Fibroblast of skin of scalp (primary cell): ENCODE data around the gene FAM170B.
A peak's percentile ranks its signal among the peaks of the same experiment; 100 is the strongest.

Source experiments
- DNase-seq: peaks from one replicate; pipeline ENCODE4 v3.0.0-alpha.2; 2013

Gene FAM170B

DNA sequence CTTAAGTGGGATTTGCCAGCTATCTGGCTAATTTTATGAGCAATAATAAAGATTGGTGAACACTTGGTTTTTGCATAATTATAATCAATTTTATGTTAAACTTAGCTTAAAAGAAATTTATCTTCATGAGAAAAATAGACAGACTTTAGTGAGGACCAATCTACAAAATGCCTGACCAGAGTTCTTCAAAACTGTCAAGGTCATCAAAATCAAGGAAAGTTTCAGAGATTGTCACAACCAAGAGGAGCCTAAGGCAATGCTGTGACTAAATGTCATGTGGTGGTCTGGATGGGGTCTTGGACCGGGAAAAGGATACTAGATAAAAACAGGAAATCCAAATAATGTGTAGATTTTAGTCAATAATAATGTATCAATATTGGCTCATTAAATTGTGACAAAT is 17.7 kb upstream of the FAM170B start:
- DNase-seq: no peak

DNA sequence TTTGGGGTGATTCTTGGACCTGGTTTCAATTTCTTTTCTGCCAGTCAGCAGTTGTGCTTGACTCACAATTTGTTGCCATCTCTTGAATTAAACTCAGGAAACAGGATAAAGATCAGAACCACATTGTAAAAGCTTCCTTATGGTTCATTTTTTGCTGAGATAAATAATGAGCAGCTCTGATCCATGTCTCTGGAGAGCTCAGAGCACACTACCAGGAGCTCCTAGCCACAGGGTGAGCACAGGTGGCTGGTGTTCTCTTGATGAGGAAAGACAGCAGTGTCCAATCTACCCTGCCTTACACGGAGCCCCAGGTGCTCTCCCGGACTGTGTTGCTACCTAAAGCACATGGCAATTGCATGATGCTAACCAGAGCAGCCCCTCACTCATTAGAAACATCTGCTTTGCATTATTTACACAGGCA is 17.2 kb upstream of the FAM170B start:
- DNase-seq: no peak

DNA sequence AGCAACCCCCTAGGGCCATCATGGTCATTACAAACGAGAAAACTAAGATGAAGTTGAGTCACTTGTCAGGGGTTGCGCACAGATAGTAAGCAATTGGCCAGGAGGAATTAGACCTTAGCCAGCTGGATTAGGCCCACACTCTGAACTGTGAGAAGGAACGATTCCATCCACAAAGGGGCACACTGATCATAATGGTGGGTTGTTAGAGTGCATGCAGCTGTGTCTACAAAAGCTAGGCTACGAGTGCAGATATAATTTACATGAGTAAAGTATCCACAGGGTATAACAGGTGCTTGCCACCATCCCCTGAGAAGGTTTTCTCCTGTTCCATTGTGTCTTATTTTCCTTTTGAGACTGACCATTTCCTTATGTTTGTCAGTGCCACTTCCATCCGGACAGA is 16.6 kb upstream of the FAM170B start:
- no peak for DNase-seq

DNA sequence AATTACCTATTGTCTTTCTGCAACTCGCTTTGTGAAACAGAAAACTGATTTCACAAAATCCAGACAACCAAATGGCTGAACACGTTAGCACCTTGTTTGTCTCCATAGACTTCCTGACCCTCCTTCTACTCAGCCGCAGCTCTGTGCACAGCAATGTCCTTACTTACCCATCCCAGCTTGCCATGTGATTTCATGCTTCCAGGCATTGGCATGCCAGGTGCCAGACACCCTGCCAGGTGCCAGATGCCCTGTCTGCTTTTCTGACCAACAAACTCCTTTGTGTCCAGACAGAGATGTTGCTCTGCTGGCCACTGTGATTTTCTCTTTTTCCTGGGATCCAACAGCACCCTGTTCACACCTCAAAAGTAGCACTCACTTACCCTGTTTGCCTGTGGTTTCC is 16.1 kb upstream of the FAM170B start:
- no peak for DNase-seq

DNA sequence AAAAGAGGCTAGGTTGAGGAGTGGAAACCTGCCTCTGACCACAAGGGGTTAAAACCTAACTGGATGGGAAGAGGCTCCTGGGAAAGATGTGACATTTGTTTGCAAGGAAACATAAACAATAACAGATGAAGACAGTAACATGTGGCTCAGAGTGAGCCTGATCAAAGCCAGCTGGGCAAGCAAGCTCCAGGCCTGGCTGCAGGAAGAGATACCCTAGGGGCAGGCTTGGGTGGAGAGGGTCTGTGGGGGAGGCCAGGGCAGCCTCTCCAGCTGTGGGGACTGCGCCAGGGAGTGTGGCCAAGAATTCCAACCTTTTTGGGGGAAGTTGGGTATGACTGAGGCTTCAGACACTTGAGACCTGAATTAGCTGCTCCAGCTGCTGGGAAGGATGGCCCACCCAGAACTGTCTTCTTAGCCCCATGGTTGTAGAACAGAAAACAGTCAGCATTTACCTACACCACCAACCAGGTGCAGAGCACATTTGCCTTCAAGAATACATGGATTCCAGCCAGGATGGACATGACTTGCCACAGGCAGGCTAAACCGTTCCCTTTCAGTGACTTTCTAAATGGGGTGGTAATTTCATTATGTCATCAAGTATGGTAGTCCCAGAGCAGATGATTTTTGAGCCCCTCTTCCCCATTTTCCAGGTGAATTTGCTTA is 10.4 kb upstream of the FAM170B start:
- DNase-seq: peak; percentile 91

DNA sequence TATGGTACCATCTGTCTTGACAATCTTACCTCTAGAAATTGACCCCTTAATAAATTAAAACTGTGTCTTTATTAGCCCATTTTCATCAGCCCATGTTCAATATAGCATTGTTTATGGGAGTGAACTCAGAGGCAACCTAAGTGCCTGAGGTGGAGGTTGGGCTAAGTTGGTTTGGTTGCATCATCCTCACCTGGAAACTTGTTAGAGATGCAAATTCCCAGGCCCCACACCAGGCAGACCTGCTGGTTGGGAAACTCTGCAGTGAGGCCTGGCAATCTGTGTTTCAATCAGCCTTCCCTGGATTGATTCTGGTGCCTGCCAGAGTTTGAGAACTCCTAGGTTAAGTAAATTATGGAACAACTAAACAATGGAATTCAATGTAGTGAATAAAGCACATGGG is 9.4 kb upstream of the FAM170B start:
- no peak for DNase-seq

DNA sequence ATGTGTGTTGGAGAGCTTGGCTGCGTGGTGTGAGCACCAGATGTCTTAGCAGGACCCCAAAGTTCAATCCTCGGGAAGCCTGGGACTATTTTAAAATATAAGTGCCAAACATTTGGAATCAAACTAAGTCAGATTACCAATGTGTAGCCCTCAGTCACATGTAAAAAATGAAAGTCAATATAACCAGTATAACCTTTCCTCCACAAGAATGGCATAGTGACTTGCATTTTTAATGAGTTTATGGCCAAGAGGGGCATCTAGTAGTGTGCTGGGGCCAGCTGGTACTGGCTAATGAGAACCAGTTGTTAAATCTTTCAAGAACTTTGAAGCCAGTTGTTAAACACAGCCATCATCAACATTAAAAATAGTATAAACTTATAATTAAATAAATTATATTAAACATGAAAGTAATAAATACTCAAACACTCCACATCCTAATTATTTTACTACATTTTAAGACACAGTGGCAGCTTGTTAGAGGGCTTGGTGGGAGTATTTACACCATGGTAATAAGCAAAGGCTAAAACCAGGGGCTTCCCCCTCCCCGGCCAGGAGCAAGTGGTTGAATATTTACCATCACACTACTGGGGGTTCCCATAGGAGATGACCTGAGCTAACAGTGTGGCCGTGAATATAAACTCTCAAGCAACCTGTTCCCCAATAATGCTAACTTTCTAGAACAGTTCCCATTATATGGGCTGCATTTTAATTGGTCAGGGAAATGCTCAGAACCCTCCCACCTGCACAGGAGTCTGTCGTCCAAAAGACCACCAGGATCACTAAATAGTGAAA is 7.9 kb upstream of the FAM170B start:
- peak; percentile 45 for DNase-seq

DNA sequence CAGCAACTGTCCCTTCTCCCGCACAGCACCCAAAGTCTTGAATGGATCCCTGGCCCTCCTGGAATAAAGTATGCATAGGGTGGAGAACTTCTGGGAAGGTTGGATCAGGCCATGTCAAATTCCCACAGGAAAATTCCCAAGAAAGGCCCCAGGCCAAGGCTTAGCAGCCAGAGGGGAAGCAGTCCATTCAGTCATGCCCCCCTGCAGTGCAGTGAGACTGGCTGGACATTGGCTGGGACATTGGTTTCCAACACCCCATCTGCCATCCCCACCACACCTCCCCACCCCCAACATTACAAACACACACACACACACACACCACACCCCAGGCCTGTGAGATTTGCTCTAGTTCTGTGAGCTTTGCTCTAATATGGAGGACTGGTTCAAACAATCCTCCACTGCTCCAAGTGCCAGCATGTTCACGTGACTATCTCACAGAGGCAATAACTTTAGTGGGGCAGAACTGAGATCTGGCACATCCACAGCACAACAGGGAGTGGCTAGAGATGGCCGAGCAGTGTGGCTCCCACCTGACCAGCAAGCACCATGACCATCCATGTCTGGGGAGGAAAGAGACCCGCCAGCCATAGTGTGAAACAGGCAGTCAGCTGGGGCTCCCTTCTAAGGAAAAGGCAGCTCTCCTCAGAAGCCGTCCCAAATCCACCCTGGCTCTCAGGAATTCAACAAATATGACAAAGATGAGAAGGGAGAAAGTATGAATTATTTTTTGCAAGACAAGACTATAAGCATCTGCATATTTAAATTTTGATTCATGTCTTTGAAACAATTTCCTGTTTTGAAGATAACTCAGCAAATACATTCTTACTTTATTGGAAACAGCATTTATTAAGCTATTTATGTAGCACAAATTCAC is 6.7 kb upstream of the FAM170B start:
- peak; percentile 88 for DNase-seq

DNA sequence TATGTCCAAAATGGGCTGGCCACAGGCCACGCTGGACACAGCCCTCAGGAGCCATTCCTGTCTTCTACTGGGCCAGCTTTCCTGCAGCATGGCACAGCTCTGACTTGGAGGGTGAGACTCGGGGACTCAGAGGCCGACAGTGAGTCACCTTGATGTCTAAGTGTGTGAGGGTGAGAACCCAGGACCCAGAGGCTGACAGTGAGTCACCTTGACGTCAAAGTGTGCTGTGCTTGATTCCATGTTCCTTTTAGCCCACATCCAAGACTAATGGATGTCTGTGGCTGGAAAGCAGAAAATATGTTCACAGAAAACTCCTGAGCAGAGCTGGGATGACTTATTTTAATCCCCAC is 6.0 kb upstream of the FAM170B start:
- DNase-seq: peak; percentile 97

DNA sequence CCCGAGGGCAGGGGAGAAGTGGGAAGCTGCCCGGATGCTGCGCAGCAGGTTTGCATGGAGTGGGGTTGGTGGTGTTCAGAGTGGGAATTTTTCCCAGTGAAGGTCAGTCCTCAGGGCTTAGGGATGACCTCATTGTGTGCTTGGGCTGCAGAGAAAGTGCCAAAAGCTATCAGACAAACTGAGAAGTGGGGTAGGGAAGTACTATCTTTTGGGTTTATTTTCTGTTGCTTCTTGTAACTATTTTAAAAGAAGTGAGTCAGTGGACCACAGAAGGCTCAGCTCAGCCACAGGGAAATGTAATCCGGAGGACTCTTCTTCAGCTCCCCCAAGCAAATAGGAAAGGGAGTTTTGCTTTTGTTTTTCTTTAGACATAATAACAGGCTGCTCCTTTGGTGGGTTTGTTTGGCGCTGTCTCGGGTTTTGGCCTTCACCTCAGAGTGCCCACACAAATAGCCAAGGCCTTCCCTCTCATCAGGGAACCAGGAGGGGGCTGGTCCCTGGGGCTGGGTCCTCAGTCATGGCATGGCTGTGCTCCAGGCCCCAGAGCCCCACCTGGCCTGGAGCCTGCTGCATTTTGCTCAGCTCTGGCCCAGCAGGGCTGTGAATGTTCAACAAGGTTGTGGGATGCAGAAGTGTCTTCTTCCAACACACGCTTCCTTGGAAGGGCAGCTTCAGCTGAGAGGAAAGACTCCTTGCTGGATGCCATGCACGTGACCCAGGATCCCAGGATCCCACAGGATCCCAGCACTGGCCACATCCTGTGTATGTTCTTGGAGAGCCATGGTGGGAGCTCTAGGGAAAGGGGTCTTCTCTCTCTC is 5.4 kb upstream of the FAM170B start:
- DNase-seq: peak; percentile 92

DNA sequence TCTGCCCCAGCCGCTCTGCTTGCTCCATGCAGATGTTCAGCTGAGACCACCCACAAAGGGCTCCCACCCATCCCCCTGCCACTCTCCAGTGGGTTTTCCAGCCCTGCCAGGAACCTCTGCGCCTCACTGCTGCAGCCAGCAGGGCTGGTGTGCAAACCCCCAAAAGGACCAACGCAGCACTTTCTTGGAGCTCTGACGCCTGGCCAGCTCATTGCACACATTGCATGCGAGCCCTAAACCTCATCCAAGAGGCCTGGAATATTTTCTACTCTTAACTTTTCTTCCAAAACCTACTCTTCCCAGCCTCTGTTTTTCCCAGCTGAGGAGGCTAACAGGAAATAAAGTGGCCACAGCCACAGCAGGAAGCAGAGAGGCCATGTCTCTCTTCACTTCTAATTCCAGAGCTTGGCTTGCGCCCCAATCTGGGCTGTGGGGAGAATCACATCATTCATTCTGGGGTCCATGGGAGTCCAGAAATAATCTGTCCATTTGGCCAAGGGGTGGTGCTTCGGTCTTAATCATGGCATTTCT is 4.6 kb upstream of the FAM170B start:
- peak; percentile 98 for DNase-seq

DNA sequence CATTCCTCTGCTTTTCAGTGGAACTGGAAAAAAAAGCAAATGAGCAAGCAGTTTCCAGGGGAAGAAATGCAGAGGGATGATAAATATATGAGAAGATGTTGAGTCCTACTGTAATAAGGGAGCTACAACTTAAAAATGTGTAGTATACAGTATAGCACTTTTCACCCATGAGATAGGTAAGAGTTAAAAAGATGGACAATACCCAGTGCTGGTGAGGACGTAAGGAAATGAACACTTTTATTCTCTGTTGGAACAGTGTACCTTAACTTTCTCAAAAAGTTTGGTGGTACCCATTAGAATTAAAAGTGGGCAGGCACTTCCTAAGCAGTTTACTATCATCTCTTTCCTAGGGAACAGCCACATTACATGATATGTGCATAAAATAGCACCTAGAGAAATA is 2.7 kb upstream of the FAM170B start:
- DNase-seq: no peak

DNA sequence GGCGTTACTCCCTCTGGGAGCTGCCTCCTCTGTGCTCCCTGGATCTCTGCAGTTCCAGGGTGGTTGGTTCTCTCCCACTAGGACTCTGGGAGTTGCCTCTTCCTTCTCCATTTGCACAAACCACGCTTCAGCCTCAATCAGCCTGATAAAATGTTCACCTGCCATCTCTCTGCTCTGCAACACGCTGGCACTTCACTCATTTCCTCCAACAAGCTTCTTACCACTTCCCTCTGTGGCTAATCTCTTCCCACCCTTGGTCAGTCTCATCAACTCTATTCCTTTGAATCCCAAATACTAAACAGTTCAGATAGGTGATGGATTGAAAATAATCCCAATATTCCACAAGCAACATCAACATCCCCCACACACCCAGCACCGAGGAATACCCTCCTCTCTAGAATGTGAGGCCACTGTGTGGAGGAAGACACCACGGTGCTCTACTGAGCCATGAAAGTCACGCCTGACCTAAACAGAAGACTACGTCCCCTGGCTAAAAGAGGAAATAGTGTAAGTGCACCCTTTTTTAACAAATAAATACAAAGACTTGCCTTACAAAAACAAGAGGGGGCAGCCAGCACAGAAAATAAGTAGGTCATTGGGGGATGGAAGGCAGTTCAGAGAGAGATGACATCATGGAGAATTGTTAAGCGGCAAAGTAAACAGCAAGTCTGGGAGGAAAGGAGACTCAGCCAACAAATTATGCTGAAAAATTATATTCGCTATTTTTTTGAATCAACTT is 1.9 kb upstream of the FAM170B start:
- peak; percentile 72 for DNase-seq

DNA sequence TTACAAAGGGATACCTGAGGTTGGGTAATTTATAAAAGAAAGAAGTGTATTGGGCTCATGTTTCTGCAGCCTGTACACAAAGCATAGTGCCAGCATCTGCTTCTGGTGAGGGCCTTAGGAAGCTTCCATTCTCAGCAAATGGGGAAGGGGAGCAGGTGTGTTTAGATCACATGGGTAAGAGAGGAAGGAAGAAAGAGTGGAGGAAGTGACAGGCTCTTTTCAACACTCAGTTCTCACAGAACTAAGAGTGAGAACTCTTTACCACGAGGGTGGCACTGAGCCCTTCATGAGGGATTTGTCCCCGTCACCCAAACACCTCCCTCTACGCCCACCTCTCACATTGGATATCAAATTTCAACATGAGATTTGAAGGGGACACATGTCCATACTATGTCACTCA is 506 bp upstream of the FAM170B start:
- DNase-seq: no peak

DNA sequence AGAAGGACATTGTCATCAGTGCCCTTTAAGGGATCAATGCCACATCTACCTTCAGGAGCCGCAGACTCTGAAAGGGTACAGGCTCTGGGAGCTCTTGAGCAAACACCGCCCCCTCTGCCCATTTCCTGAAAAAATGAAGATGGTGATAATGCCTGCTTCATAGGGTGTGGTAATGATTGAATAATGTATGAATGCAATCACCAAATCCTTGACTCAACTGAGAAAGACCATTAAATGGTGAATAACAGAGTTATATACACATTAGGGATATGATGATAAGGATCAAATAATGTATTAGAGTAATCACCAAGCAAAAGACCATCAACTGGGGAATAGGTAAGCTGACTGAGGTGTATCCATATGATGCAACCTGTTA is 1.5 kb downstream of the FAM170B start:
- no peak for DNase-seq

DNA sequence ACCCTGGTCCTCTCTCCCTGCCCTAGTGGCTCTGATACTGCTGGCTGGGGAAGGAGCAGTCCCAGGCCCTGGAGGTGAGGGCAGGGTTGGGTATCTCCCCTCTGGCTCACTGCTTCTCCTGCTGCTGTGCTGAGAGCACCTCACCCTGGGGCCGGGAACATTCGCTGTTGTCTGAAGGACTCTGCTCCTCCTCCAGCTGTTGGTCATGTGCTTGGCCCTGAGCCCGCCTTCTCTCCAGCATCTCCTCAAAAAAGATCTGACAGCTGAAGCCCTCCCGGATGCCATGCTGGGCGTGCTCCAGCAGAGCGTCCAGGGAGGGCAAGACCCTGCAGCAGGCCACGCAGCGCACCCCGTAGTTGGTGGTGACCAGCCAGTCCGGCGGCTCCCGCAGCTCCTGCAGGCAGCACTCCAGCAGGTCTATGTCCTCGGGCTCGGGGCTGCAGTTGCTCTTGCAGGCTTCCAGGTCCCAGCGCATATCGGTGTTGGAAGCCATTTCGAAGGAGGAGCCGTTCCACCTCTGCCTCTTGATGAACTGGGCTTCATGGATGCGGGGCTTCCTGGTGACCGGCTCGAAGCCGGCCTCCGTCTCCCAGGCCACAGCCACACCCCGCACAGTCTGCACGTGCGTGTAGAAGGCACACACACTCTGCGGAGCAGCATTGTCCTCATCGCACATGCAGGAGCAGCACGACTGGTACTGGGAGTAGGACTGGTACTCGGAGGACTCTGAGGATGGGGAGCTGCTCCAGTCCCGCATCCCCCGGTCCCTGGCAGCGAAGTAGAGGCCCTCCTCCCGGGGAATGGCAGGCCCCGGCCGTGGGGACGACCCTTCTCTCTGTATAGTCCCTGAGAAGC is 2.1 kb downstream of the FAM170B start:
- DNase-seq: no peak

DNA sequence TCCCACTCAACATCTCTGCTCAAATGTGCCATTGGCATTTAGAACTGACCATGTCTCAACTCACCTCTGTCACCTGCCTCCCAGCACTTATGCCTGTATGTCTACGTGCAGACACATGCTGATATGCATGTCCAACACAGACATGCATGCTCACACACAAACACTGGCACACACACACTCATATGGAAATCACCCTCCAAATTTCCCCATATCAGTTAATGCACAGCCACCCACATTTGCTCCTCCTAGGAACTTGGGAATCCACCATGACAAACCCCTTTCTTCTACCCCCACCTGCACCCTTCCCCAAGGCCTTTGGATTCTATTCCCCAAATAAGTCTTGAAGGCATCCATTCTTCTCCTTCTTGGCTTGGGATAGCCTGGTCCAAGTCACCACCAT is 4.4 kb downstream of the FAM170B start:
- DNase-seq: no peak

DNA sequence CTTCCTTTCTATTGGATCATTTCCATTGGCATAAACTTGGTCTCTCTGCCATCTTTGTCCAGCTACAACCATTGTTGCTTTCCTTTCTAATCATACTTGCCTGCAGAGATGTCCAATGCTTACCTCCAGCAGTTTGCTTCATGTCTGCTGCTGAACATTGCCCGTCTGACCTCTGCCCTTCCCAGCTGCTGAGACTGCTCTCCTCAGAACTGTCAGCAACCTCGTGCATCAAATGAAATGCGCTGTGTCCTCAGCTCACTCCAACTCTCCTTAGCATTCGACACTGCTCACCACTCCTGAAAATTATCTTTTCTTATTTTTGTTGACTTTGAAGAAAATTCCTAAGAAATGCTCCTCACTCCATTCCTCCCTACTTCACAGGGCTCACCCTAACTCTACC is 5.0 kb downstream of the FAM170B start:
- DNase-seq: no peak

DNA sequence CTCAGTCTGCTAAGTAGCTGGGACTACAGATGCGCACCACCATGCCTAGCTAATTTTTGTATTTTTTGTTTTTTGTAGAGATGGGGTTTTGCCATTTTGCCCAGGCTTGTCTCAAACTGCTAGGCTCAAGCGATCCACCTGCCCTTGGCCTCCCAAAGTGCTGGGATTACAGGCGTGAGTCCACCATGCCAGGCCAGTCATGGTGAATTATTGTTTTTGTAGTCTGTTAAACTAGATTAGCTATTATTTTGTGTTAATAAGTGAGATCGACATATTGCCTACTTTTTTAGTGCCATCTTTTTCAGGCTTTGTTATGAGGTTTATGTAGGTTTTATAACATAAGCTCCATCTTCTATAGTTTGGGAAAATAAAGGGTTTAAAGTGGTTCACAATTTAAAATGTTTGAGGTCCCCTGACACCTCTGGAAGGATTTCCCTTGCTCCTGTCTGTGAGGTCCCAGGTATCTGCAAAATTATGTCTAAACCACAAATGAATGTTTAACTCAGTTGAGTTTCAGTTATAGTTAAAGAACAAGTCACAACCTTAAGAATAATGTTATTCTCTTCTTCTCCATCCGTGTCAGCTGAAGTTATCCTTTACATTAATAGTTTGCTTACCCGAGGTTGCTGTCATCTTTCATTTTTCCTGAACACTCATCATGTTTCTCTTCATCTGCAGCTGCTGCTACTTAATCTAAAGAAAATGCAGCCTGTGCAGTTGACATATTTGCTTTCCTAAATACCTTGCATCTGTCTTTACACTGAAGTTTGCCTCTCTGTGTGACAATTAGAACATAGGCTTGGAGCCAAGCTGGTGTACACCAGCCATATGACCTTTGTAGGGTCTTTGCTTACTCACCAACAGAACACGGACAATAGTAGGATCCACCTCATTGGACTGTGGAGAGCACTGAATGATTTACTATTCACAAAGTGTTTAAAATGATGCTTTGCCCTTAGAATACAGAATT is 9.6 kb downstream of the FAM170B start:
- no peak for DNase-seq
